Left lung (tissue), 10 donors: Measurements from ENCODE around the gene ITCH. TPM values are rescaled to one million over a fixed set of nuclear protein-coding genes. Genes with fewer than 3 reads are reported as not detected.

Experiments
- ATAC-seq: fragments of 200-7000 bp; cut with Tn5 transposase; one replicate; pipeline ENCODE4 v1.9.1; 2020; ENCODE audit warnings: moderate library complexity
- DNase-seq, 4 donors: peaks; one replicate each; pipeline ENCODE4 v3.0.0-alpha.2; 2013 to 2020
- H3K27ac ChIP-seq, 2 donors: fragments of 200-600 bp; sonication (generic) in 1 of 2; one replicate each; pipeline versions ENCODE4 v1.5.0 to v1.8.0; 2020 to 2021
- H3K27me3 ChIP-seq, 2 donors: fragments of 200-600 bp; sonication (generic) in 1 of 2; one replicate each; pipeline versions ENCODE4 v1.5.0 to v1.8.0; 2020 to 2021
- H3K36me3 ChIP-seq, 2 donors: fragments of 200-600 bp; sonication (generic) in 1 of 2; one replicate each; pipeline versions ENCODE4 v1.5.0 to v1.8.0; 2020 to 2021
- H3K4me1 ChIP-seq, 2 donors: fragments of 200-600 bp; one replicate each; pipeline ENCODE4 v1.8.0; 2021
- H3K4me3 ChIP-seq, 2 donors: fragments of 200-600 bp; sonication (generic) in 1 of 2; one replicate each; pipeline versions ENCODE4 v1.5.0 to v1.8.0; 2020 to 2021; ENCODE audit warnings: mild to moderate bottlenecking in 1 of 2
- H3K9me3 ChIP-seq, 2 donors: fragments of 200-600 bp; sonication (generic) in 1 of 2; one replicate each; pipeline versions ENCODE4 v1.5.0 to v1.8.0; 2020 to 2021
- CTCF ChIP-seq, 2 donors: fragments of 200-600 bp; sonication (generic) in 1 of 2; IDR thresholded peaks; one replicate each; pipeline versions ENCODE4 v1.5.0 to v1.8.0; 2021; ENCODE audit warnings: antibody characterized with exemption in 2 of 2
- intact Hi-C, 2 donors: fragments of 100-400 bp; cut with DNase I; formaldehyde crosslinking; loops; one replicate each; pipeline versions ENCODE4 v1.11.2 to v1.14.2; 2022
- polyA plus RNA-seq, 6 donors: library from polyadenylated mRNA; unstranded; fragments of 120-200 nt; gene quantifications; one replicate each; pipeline ENCODE4 v1.2.1, GENCODE V29; 2013; ENCODE audit not compliant: insufficient read length in 6 of 6
- total RNA-seq, 2 donors: library from RNA; stranded (reverse); fragmentation: NEBNext Ultra II Directional; extraction: Animal tissue kit (Norgen Biotek cat#: 25700); gene quantifications; one replicate each; pipeline ENCODE4 v1.2.1, GENCODE V29; 2021
- donor health status: DM: no; HTN: yes; CAD: no.
- donor health status: DM: no; HTN: no; CAD: no.

ITCH gene
- total and polyA plus RNA-seq, 8 donors: 36.2 to 59.6 (median 44.4) TPM

GRCh38 chr20:34443546-34443945 is 80.5 kb downstream of the ITCH start:
- DNase-seq: no peak
- Histone ChIP-seq H3K36me3 (peaks cover 4 to 100% of the 10 kb centered on the region in 2 donors), H3K4me1 (no peaks in the 10 kb centered on the region), H3K27ac (no peak overlapping the region), H3K4me3 (no peak overlapping the region), H3K27me3 (no peaks in the 10 kb centered on the region), H3K9me3 (no peaks in the 10 kb centered on the region)
- ATAC-seq: no peak
- intact Hi-C loops: no loop called here
- TF ChIP-seq CTCF (IDR thresholded peaks at IDR 0.05): no peak

- no peak overlapping the region for H3K4me3 ChIP-seq
- no peak overlapping the region for H3K27ac ChIP-seq
- DNase-seq: no peak
- H3K36me3 ChIP-seq: peaks cover 0 to 100% of the 10 kb centered on the region in 2 donors
- H3K9me3 ChIP-seq: no peaks in the 10 kb centered on the region
- ATAC-seq: no peak
- no peaks in the 10 kb centered on the region for H3K4me1 ChIP-seq
- intact Hi-C loops: no loop called here
- no peaks in the 10 kb centered on the region for H3K27me3 ChIP-seq
- TF ChIP-seq CTCF (IDR thresholded peaks at IDR 0.05): no peak
These were observed 82.3 kb downstream of the ITCH start for GRCh38 chr20:34445177-34446065.

GRCh38 chr20:34448517-34448916 is 85.4 kb downstream of the ITCH start:
- Histone ChIP-seq H3K4me1 (no peaks in the 10 kb centered on the region), H3K36me3 (peaks cover 0 to 98% of the 10 kb centered on the region in 2 donors), H3K9me3 (no peaks in the 10 kb centered on the region), H3K27me3 (no peaks in the 10 kb centered on the region), H3K27ac (no peak overlapping the region), H3K4me3 (no peak overlapping the region)
- no peak for TF ChIP-seq CTCF (IDR thresholded peaks at IDR 0.05)
- intact Hi-C loops: no loop called here
- DNase-seq (no peak), ATAC-seq (no peak)

GRCh38 chr20:34449674-34450592 is 86.9 kb downstream of the ITCH start:
- Histone ChIP-seq H3K27me3 (no peaks in the 10 kb centered on the region), H3K4me1 (no peaks in the 10 kb centered on the region), H3K9me3 (no peaks in the 10 kb centered on the region), H3K4me3 (no peak overlapping the region), H3K27ac (no peak overlapping the region), H3K36me3 (peaks cover 0 to 96% of the 10 kb centered on the region in 2 donors)
- no peak for TF ChIP-seq CTCF (IDR thresholded peaks at IDR 0.05)
- DNase-seq: no peak
- no peak for ATAC-seq
- intact Hi-C loops: no loop called here
